ENCODE results near the gene KAT5.
A peak's percentile ranks its signal among the peaks of the same experiment; 100 is the strongest.
"Not testable (repeated sequence)": the region's sequence is repeated elsewhere in the genome, so short reads cannot be mapped to it uniquely, and the experiment has no call there.

KAT5 gene

DNA sequence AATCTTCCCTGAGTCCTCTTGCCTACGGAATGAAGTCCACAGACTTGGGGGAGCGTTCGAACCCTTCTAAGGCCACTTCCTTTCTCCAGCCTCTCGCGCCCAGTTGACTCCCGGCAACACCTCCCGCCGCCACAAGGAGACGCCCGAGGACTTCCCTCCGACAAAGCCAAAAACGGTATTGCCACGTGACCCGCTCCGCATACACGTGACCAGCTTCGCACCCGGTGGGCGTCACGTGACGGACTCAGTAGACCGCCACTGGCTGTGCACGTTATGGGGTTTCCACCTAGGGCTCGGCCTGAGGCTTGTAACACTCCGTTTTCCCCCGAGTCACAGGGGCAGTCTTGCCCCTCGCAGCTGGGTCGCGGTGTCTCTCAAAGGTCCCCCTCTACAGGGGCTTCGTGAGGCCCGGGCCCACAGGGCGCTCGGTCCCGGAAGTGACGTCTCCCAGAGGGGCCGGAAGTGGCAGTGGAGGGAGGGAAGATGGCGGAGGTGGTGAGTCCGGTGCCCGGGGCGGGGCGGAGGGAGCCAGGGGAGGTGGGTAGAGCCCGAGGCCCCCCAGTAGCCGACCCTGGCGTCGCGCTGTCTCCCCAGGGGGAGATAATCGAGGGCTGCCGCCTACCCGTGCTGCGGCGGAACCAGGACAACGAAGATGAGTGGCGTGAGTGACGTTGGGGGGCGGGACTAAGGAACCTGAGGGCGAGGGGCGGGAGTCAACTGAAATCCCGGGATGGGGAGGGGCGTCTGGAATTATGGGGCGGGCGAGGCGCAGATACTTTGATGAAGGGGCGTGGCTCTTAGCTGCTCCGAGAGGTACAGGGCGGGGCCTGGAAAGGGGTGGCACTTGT, at the start of gene KAT5:
Gene KAT5, plus strand, starts transcription at position 468 of the 848 bp plus-strand sequence. Its CDS starts 16 bp downstream, at position 484.
- DNase-seq, result peak; percentile 99

- peak; percentile 96 for DNase-seq
These were observed 49.0 kb upstream of the KAT5 start, which contains the start of gene RELA for GRCh38 chr11:65662799-65663638. TSS of gene RELA (minus strand) at chr11:65662916. CDS start at chr11:65662832, 84 bp downstream.

DNA sequence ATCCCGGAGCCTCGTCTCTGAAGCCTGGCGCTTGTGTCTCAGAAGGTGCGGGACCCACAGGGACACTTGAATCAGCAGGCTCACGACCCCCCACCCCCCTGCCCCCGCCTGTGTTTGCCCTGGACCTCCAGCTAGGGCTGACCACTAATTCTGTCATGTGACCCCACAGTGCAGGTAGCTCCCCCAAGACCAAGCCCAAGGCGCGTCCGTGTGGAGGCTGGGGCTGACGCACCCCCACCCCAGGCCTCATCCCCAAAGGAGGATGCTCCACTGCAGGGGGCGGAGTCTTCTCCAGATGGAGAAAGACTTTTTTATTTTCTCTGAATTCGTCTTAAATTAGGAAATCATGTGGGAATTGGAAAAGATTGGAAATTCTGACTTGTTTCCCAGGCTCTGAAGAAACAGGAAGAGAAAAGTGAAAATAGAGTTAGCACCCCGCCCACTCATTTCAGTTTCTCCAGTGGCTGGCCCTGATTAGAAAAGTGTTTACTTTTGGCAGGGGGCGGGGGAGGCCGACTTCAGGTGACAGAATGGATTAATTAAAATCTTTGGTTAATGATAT, 48.3 kb upstream of the KAT5 start:
- peak; percentile 54 for DNase-seq

GRCh38 chr11:65672180-65672860, 39.7 kb upstream of the KAT5 start:
- DNase-seq, result no peak

- no peak for DNase-seq
These were observed 39.1 kb upstream of the KAT5 start for GRCh38 chr11:65672982-65673381.

DNA sequence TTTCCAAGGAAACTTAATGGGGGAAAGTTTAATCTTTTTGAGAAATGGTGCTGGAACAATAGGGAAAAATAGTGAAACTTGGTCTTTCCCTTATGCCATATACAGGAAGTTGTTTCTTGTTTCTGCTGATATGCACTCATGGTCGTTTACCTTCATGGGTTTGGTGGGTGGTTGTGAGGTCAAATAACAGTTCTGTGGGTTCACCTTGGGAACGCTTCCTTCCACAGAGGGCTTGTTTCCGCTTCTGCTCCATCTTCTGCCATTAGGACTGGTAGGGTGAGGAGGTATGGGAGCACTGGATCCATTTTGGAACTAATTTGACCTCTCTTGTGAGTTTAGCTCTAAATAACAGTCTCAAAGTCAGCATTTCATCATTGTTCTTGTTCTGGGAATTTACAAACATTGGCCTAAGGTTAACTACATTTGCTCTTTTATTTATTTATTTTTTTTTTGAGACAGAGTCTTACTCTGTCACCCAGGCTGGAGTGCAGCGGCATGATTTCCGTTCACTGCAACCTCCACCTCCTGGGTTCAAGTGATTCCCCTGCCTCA, 31.8 kb upstream of the KAT5 start:
- DNase-seq, result no peak

DNA sequence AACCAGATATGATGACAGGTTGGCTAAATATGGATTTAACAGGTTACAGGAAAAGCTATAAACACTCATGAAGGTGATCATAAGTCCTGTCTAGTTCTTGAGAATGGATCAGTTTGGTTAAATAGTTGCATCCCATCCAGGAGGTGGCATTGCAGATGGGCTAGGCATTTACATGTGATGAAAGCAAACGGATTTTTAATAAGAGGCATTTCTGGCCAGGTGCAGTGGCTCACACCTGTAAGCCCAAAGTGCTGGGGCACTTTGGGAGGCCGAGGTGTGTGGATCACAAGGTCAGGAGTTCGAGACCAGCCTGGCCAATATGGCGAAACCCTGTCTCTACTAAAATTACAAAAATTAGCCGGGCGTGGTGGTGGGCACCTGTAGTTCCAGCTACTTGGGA, 28.6 kb upstream of the KAT5 start:
- DNase-seq, result not testable (repeated sequence)

- no peak for DNase-seq
These were observed 26.1 kb upstream of the KAT5 start for GRCh38 chr11:65685981-65686380.

GRCh38 chr11:65691847-65692246, 20.2 kb upstream of the KAT5 start:
- DNase-seq, result not testable (repeated sequence)

- DNase-seq, result peak; percentile 38
These were observed 19.7 kb upstream of the KAT5 start for GRCh38 chr11:65692367-65692766.

- DNase-seq, result no peak
These were observed 16.4 kb upstream of the KAT5 start for GRCh38 chr11:65695459-65696241.

DNA sequence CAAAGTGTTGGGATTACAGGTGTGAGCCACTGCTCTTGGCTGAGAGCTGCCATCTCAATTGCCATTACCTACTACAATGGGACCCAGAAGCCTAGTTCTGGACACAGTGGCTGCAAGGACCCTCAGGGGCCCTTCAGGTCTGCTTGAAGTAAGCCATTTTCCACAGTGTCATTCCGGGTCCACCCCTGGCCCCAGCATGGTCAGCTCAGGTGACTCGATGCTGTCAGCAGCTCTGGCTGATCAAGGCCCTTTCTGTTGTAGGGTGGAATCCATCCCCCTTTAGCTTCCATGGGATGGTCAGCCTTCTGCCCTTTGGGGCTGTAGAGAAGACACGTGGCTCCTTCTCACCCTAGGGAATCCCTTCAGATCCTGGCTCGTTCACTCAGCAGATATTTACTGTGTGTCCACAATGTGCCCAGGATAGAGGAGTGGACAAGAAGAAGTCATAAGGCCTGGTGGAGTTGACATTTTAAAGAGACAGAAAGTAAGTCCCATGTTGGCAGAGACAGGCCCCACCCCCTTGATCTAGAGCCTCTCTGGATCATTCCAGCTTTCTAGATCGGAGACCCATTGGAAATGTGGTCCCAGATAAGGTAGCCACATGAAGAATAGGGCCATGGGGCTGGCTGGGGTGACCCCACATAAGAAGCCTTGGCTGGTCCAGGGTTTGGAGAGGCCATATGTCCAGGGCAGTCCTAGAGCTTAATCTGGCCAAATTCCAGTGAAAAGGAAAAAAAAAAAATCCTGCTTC, 15.1 kb upstream of the KAT5 start:
- DNase-seq, result no peak

GRCh38 chr11:65698205-65698604, 13.8 kb upstream of the KAT5 start:
- DNase-seq, result no peak

GRCh38 chr11:65699306-65699705, 12.7 kb upstream of the KAT5 start:
- DNase-seq, result no peak

DNA sequence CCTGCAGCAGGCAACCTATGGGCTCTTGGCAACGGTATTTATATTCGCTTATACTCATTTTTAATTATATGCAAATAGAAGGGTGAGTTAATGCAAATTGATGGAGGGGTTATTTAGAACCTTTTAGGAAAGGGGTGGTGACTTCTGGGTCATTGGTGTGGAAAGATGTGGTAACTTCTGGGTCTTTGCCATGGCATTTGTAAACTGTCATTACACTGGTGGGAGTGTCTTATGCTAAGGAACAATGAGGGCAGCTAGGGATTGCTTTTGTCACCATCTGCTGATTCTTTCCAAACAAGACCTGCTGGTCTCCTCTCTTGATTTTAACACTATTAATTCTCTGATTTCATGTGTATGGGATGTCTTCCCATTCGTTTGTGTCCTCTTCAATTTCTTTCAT, 11.7 kb upstream of the KAT5 start:
- DNase-seq, result peak; percentile 57

DNA sequence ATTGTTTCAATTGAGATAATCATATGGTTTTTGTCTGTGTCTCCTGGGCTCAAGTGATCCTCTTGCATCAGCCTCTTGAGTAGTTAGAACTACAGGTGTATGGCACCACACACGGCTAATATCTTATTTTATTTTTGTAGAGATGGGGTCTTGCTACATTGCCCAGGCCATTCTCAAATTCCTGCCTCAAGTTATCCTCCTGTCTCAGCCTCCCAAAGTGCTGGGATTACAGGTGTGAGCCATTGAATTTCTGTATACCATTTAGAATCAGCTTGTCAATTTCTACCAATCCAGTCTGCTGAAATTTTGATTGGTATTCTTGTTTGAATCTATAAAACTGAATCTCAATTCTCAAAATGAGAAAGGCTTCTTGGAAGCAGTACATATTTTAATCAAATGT, 10.4 kb upstream of the KAT5 start:
- no peak for DNase-seq

DNA sequence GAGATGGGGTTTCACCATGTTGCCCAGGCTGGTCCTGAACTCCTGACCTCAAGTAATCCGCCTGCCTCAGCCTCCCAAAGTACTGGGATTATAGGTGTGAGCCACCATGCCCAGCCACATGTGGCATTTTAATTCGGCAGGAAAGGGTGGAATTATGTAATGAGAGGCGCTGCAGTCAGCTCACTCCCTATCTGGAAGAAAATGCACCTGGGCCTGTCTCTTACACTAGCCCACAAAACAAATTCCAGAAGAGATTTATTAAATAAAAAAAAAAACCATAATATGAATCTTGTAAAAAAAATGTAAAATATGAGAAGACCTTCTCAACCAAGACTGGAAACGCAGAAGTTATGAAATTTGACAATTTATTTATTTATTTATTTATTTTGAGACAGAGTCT, 8.2 kb upstream of the KAT5 start:
- no peak for DNase-seq

GRCh38 chr11:65706303-65706763, 5.7 kb upstream of the KAT5 start:
- peak; percentile 74 for DNase-seq

DNA sequence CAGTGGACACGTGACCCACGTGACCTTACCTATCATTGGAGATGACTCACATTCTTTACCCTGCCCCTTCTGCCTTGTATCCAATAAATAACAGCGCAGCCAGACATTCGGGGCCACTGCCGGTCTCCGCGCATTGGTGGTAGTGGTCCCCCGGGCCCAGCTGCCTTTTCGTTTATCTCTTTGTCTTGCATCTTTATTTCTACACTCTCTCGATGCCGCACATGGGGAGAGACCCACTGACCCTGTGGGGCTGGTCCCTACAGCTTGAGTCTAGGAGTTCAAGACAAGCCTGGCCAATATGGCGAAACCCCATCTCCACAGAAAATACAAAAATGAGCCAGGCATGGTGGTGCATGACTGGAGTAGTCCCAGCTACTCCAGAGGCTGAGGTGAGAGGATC, 5.0 kb upstream of the KAT5 start:
- DNase-seq, result not testable (repeated sequence)

GRCh38 chr11:65708451-65708850, 3.6 kb upstream of the KAT5 start:
- no peak for DNase-seq

DNA sequence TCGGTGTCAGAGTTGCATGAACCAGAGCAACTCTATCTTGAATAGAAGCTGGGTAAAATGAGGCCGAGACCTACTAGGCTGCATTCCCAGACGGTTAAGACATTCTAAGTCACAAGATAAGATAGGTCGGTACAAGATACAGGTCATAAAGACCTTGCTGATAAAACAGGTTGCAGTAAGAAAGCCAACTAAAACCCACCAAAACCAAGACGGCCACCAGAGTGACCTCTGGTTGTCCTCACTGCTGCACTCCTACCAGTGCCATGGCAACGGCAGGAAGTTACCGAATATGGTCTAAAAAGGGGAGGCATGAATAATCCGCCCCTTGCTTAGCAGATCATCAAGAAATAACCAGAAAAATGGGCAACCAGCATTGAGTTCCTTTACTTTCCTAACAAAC, 2.4 kb upstream of the KAT5 start:
- peak; percentile 38 for DNase-seq
